SK-N-DZ (cell line): ENCODE measurements around the gene LYPD4. TPM values are rescaled to one million over a fixed set of nuclear protein-coding genes. Genes with fewer than 3 reads are reported as not detected.

ENCODE experiments used
- DNase-seq: peaks from one replicate; pipeline ENCODE4 v3.0.0-alpha.2; 2015; ENCODE audit warnings: low spot score
- polyA plus RNA-seq, 2 experiments: library from polyadenylated mRNA; depleted of rRNA; stranded (reverse); fragments of >200 nt; gene quantifications; 2 replicates each; pipeline ENCODE4 v1.2.3, GENCODE V29; 2014

Gene LYPD4
- not detected in 2 replicates for polyA plus RNA-seq (2014; cell fraction: cytosol; rRNA removed)
- not detected in 2 replicates for polyA plus RNA-seq (2014; cell fraction: nucleus; rRNA removed)

GRCh38 chr19:41844601-41845000 is at the start of gene LYPD4:
Gene LYPD4 (minus strand): TSS chr19:41844683. CDS start chr19:41839285, 5,398 bp downstream.
- no peak for DNase-seq

GRCh38 chr19:41893899-41894298 is 49.4 kb upstream of the LYPD4 start:
- DNase-seq = no peak

GRCh38 chr19:41892173-41892902 is 47.9 kb upstream of the LYPD4 start:
- no peak for DNase-seq

GRCh38 chr19:41890936-41891335 is 46.5 kb upstream of the LYPD4 start:
- DNase-seq = no peak

- no peak for DNase-seq
Measured at GRCh38 chr19:41889896-41890295, 45.4 kb upstream of the LYPD4 start.

- DNase-seq = no peak
Measured at GRCh38 chr19:41888926-41889325, 44.4 kb upstream of the LYPD4 start.

- no peak for DNase-seq
Measured at GRCh38 chr19:41887711-41888382, 43.4 kb upstream of the LYPD4 start.

- DNase-seq = no peak
Measured at GRCh38 chr19:41886761-41887710, 42.6 kb upstream of the LYPD4 start.

GRCh38 chr19:41883821-41884733 is 39.6 kb upstream of the LYPD4 start:
- peak; percentile 94 for DNase-seq

- no peak for DNase-seq
Measured at GRCh38 chr19:41883463-41883820, 39.0 kb upstream of the LYPD4 start.

- DNase-seq = no peak
Measured at GRCh38 chr19:41882568-41883462, 38.3 kb upstream of the LYPD4 start, which contains the start of gene ARHGEF1. Gene ARHGEF1 (plus strand): TSS chr19:41883184. CDS start chr19:41888083, 4,899 bp downstream.

- DNase-seq = no peak
Measured at GRCh38 chr19:41880329-41880708, 35.8 kb upstream of the LYPD4 start.

- no peak for DNase-seq
Measured at GRCh38 chr19:41879670-41880328, 35.3 kb upstream of the LYPD4 start.

GRCh38 chr19:41879080-41879479 is 34.6 kb upstream of the LYPD4 start:
- no peak for DNase-seq

GRCh38 chr19:41877916-41878905 is 33.7 kb upstream of the LYPD4 start:
- DNase-seq = no peak

- no peak for DNase-seq
Measured at GRCh38 chr19:41876847-41877832, 32.7 kb upstream of the LYPD4 start, which contains the start of gene CD79A. Gene CD79A (plus strand): TSS chr19:41877279. CDS start chr19:41877305, 26 bp downstream.
